Calu3 (cell line): ENCODE measurements around the gene ZNF577. TPM values are rescaled to one million over a fixed set of nuclear protein-coding genes. Genes with fewer than 3 reads are reported as not detected.

Source experiments
- BruUV-seq: library from RNA; stranded (reverse); fragments of 400-500 nt; replicated peaks from 2 replicates; lab custom pipeline; 2021; lab: Mats Ljungman, UMichigan
- CTCF ChIA-PET: fragments of 300-600 bp; sonication (Branson Sonifier 250); formaldehyde crosslinking; loops from one replicate; lab custom pipeline; 2022; ENCODE audit warnings: antibody characterized with exemption; lab: Charles Lee
- DNase-seq: peaks from one replicate; pipeline ENCODE4 v3.0.0; 2022
- H3K27ac Mint-ChIP-seq: one replicate; pipeline ENCODE4 v1.8.0; 2022; ENCODE audit warnings: mixed read lengths; ENCODE audit not compliant: unreplicated experiment
- H3K27me3 Mint-ChIP-seq: one replicate; pipeline ENCODE4 v1.8.0; 2022; ENCODE audit warnings: mixed read lengths; ENCODE audit not compliant: unreplicated experiment
- H3K36me3 Mint-ChIP-seq: one replicate; pipeline ENCODE4 v1.8.0; 2022; ENCODE audit warnings: mild to moderate bottlenecking, moderate library complexity, mixed read lengths; ENCODE audit not compliant: insufficient read depth, unreplicated experiment
- H3K4me1 Mint-ChIP-seq: one replicate; pipeline ENCODE4 v1.8.0; 2022; ENCODE audit warnings: mild to moderate bottlenecking, low read depth, mixed read lengths; ENCODE audit not compliant: unreplicated experiment
- H3K4me3 Mint-ChIP-seq: one replicate; pipeline ENCODE4 v1.8.0; 2022; ENCODE audit warnings: mild to moderate bottlenecking, low read depth, moderate library complexity, mixed read lengths; ENCODE audit not compliant: unreplicated experiment
- H3K9me3 Mint-ChIP-seq: one replicate; pipeline ENCODE4 v1.8.0; 2022; ENCODE audit warnings: low read depth, mixed read lengths; ENCODE audit not compliant: unreplicated experiment
- CTCF ChIP-seq: fragments of 200-600 bp; IDR thresholded peaks from one replicate; pipeline ENCODE4 v1.8.0; 2022; ENCODE audit warnings: antibody characterized with exemption; ENCODE audit not compliant: unreplicated experiment
- intact Hi-C: fragments of 100-400 bp; cut with micrococcal nuclease; formaldehyde crosslinking; loops from one replicate; pipeline ENCODE4 v1.10.0; 2022; ENCODE audit not compliant: unreplicated experiment
- total RNA-seq: library from RNA; stranded (reverse); gene quantifications from 2 replicates; pipeline ENCODE4 v1.2.3, GENCODE V29; 2022

The ZNF577 gene
- total RNA-seq, 1 experiment from 2014 or later, result 15.0 TPM

GRCh38 chr19:51861870-51862622 lies 25.7 kb downstream of the ZNF577 start:
- Mint-ChIP-seq H3K27ac (no peak overlapping the region), H3K27me3 (no peaks in the 10 kb centered on the region), H3K9me3 (peaks cover 19% of the 10 kb centered on the region), H3K36me3 (no peaks in the 10 kb centered on the region), H3K4me1 (no peaks in the 10 kb centered on the region), H3K4me3 (no peak overlapping the region)
- DNase-seq, result no peak
- TF ChIP-seq CTCF, result no peak
- CTCF ChIA-PET, result no interaction called here
- BruUV-seq, result no TSS peak
- intact Hi-C loops, result no loop called here

GRCh38 chr19:51837145-51837544 lies 50.6 kb downstream of the ZNF577 start:
- Mint-ChIP-seq H3K36me3 (no peaks in the 10 kb centered on the region), H3K4me3 (no peak overlapping the region), H3K9me3 (peaks cover 17% of the 10 kb centered on the region), H3K27me3 (no peaks in the 10 kb centered on the region), H3K27ac (no peak overlapping the region), H3K4me1 (no peaks in the 10 kb centered on the region)
- CTCF ChIA-PET, result interaction anchor here (0.6 kb wide), 1 partner anchor 352 kb away, joined by 4 read pairs; no protein-coding TSS in a partner anchor
- BruUV-seq, result no TSS peak
- no peak for DNase-seq
- intact Hi-C loops, result no loop called here
- no peak for TF ChIP-seq CTCF

- no peak for TF ChIP-seq CTCF
- Mint-ChIP-seq H3K36me3 (no peaks in the 10 kb centered on the region), H3K27ac (no peak overlapping the region), H3K27me3 (no peaks in the 10 kb centered on the region), H3K4me1 (no peaks in the 10 kb centered on the region), H3K9me3 (peaks cover 21% of the 10 kb centered on the region), H3K4me3 (no peak overlapping the region)
- no TSS peak for BruUV-seq
- CTCF ChIA-PET, result no interaction called here
- DNase-seq, result no peak
- intact Hi-C loops, result no loop called here
These were observed 57.5 kb downstream of the ZNF577 start for GRCh38 chr19:51830274-51830673.

GRCh38 chr19:51824281-51825005 lies 63.3 kb downstream of the ZNF577 start:
- CTCF ChIA-PET, result no interaction called here
- no peaks in the 10 kb centered on the region for H3K4me1 Mint-ChIP-seq
- no peaks in the 10 kb centered on the region for H3K27me3 Mint-ChIP-seq
- H3K9me3 Mint-ChIP-seq, result peaks cover 20% of the 10 kb centered on the region
- TF ChIP-seq CTCF, result no peak
- no peak for DNase-seq
- no peaks in the 10 kb centered on the region for H3K36me3 Mint-ChIP-seq
- H3K4me3 Mint-ChIP-seq, result no peak overlapping the region
- intact Hi-C loops, result no loop called here
- BruUV-seq, result no TSS peak
- H3K27ac Mint-ChIP-seq, result no peak overlapping the region
